ENCODE results near the gene CEP112.

DNA sequence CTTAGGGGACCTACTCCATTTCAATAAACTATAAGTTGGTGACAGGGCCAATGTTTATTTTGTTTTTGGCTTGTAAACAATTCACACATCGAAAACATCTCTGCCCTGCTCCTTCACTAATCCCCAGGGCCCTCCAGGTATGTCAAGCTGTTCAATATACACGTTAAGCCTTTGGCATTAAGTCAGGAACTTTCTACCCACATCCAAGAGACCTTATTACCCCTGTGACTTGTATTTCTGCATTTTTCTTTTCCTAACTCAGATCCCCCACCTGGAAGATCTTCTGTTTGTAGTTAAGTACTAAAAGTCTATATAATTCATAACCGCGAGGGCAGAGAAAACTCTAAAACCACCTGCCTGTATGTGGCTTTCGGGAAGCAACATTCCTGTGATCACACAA, 523.7 kb downstream of the CEP112 start:
- TF ChIP-seq CTCF (IDR thresholded peaks at IDR 0.05; ENCODE audit: insufficient read depth, low read length, poor library complexity, severe bottlenecking), result no peak
- no peak for TF ChIP-seq EZH2phosphoT487 (conservative IDR thresholded peaks at IDR 0.05; ENCODE audit: low read length)

All from SU-DHL-6 (cell line).